Measurements from ENCODE around the gene CABCOCO1. TPM values are rescaled to one million over a fixed set of nuclear protein-coding genes. Genes with fewer than 3 reads are reported as not detected.

CABCOCO1 gene
- total RNA-seq, 1 donor from 2014 or later: 3.5 TPM

- peak overlapping the region; percentile 0 for H3K27ac ChIP-seq
- ATAC-seq: peak in 1 of 2 donors; percentile 28
- intact Hi-C loops (cut with DNase I): no loop called here
These were observed 124.0 kb downstream of the CABCOCO1 start for GRCh38 chr10:61786728-61787127.

GRCh38 chr10:61787170-61787569 is 124.4 kb downstream of the CABCOCO1 start:
- Histone ChIP-seq H3K36me3 (no peaks in the 10 kb centered on the region), H3K9me3 (no peaks in the 10 kb centered on the region), H3K4me3 (no peak overlapping the region), H3K4me1 (peaks cover 12% of the 10 kb centered on the region), H3K27ac (no peak overlapping the region), H3K27me3 (ENCODE audit: low read depth) (no peaks in the 10 kb centered on the region)
- no peak for ATAC-seq
- DNase-seq: no peak
- TF ChIP-seq, protein P1, sequence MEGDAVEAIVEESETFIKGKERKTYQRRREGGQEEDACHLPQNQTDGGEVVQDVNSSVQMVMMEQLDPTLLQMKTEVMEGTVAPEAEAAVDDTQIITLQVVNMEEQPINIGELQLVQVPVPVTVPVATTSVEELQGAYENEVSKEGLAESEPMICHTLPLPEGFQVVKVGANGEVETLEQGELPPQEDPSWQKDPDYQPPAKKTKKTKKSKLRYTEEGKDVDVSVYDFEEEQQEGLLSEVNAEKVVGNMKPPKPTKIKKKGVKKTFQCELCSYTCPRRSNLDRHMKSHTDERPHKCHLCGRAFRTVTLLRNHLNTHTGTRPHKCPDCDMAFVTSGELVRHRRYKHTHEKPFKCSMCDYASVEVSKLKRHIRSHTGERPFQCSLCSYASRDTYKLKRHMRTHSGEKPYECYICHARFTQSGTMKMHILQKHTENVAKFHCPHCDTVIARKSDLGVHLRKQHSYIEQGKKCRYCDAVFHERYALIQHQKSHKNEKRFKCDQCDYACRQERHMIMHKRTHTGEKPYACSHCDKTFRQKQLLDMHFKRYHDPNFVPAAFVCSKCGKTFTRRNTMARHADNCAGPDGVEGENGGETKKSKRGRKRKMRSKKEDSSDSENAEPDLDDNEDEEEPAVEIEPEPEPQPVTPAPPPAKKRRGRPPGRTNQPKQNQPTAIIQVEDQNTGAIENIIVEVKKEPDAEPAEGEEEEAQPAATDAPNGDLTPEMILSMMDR (IDR thresholded peaks at IDR 0.05): no peak
- intact Hi-C loops (cut with DNase I): no loop called here

More at GRCh38 chr10:61786728-61787127, 124.0 kb downstream of the CABCOCO1 start:
- no peak overlapping the region for H3K4me3 ChIP-seq
- no peak for DNase-seq
- TF ChIP-seq, protein P1 (IDR thresholded peaks at IDR 0.05): no peak
- no peaks in the 10 kb centered on the region for H3K27me3 ChIP-seq (ENCODE audit: low read depth)
- H3K4me1 ChIP-seq: peaks cover 12% of the 10 kb centered on the region
- no peaks in the 10 kb centered on the region for H3K36me3 ChIP-seq
- no peaks in the 10 kb centered on the region for H3K9me3 ChIP-seq

DNA sequence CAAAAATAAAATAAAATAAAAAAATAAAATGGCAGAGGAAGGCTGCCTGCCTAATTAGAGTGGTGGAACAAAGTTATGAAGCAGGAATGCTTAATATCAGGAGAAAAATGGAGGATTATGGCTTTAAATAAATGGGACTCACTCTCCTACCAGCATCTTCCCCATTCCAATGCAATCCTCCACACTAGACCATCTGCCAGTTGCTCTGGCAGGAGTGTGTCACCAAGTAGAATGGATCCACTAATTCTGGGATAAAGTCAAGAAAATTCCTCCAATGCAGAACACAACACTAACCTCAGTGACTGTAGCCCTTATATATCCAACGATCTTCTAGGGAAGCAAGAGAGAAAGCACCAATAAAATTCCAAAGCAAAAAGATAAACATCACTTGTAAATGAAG is 126.3 kb downstream of the CABCOCO1 start:
- intact Hi-C loops (cut with DNase I): no loop called here
- peaks cover 12% of the 10 kb centered on the region for H3K4me1 ChIP-seq
- no peak overlapping the region for H3K27ac ChIP-seq
- DNase-seq: no peak
- H3K27me3 ChIP-seq (ENCODE audit: low read depth): no peaks in the 10 kb centered on the region
- H3K36me3 ChIP-seq: no peaks in the 10 kb centered on the region
- H3K9me3 ChIP-seq: no peaks in the 10 kb centered on the region
- TF ChIP-seq, protein P1 (IDR thresholded peaks at IDR 0.05): no peak
- H3K4me3 ChIP-seq: no peak overlapping the region
- ATAC-seq: no peak

GRCh38 chr10:61791216-61791615 is 128.5 kb downstream of the CABCOCO1 start:
- TF ChIP-seq, protein P1 (IDR thresholded peaks at IDR 0.05): no peak
- no peak for DNase-seq
- H3K4me1 ChIP-seq: peaks cover 15% of the 10 kb centered on the region
- H3K27ac ChIP-seq: no peak overlapping the region
- no peak for ATAC-seq
- H3K36me3 ChIP-seq: no peaks in the 10 kb centered on the region
- no peaks in the 10 kb centered on the region for H3K27me3 ChIP-seq (ENCODE audit: low read depth)
- H3K4me3 ChIP-seq: no peak overlapping the region
- intact Hi-C loops (cut with DNase I): no loop called here
- no peaks in the 10 kb centered on the region for H3K9me3 ChIP-seq

GRCh38 chr10:61792097-61792716 is 129.5 kb downstream of the CABCOCO1 start:
- ATAC-seq (no peak), DNase-seq (no peak)
- no peak overlapping the region for H3K27ac ChIP-seq
- H3K4me3 ChIP-seq: no peak overlapping the region
- intact Hi-C loops (cut with DNase I): no loop called here
- peaks cover 6% of the 10 kb centered on the region for H3K4me1 ChIP-seq
- TF ChIP-seq, protein P1 (IDR thresholded peaks at IDR 0.05): no peak
- H3K36me3 ChIP-seq: no peaks in the 10 kb centered on the region
- no peaks in the 10 kb centered on the region for H3K27me3 ChIP-seq (ENCODE audit: low read depth)
- no peaks in the 10 kb centered on the region for H3K9me3 ChIP-seq
